Mesenchymal stem cell (in vitro differentiated cells and primary cell): ENCODE measurements around the gene ZNF84. TPM values are rescaled to one million over a fixed set of nuclear protein-coding genes. Genes with fewer than 3 reads are reported as not detected.

Experiments
- DNase-seq: peaks from one replicate; pipeline ENCODE4 v3.0.0-alpha.2; 2013
- H2AFZ ChIP-seq: one replicate; pipeline ENCODE4 v1.6.1; 2013; ENCODE audit warnings: low read depth, mild to moderate bottlenecking, control low read depth, inconsistent platforms, low read length, moderate library complexity
- H2AK5ac ChIP-seq: 2 replicates; pipeline ENCODE4 v1.6.1; 2013; ENCODE audit warnings: low read length, moderate library complexity, mild to moderate bottlenecking, inconsistent platforms; ENCODE audit not compliant: severe bottlenecking
- H2BK120ac ChIP-seq: one replicate; pipeline ENCODE4 v1.6.1; 2013; ENCODE audit warnings: low read depth, mild to moderate bottlenecking, inconsistent platforms, low read length, moderate library complexity
- H2BK12ac ChIP-seq, 2 experiments: one replicate each; pipeline ENCODE4 v1.6.1; 2013; ENCODE audit warnings: inconsistent platforms in 2 of 2, low read length in 2 of 2, mild to moderate bottlenecking in 2 of 2, moderate library complexity in 2 of 2, control low read depth in 1 of 2
- H2BK15ac ChIP-seq: one replicate; pipeline ENCODE4 v1.6.1; 2013; ENCODE audit warnings: mild to moderate bottlenecking, low read depth, inconsistent platforms; ENCODE audit not compliant: poor library complexity, severe bottlenecking
- H2BK5ac ChIP-seq: 2 replicates; pipeline ENCODE4 v1.6.1; 2013; ENCODE audit warnings: low read depth, mild to moderate bottlenecking, low read length, control low read depth, inconsistent platforms; ENCODE audit not compliant: poor library complexity, severe bottlenecking
- H3K14ac ChIP-seq, 2 experiments: one replicate each; pipeline ENCODE4 v1.6.1; 2013; ENCODE audit warnings: inconsistent platforms in 2 of 2, low read length in 2 of 2, control low read depth in 1 of 2, mild to moderate bottlenecking in 1 of 2, moderate library complexity in 1 of 2
- H3K18ac ChIP-seq, 2 experiments: one replicate each; pipeline ENCODE4 v1.6.1; 2013; ENCODE audit warnings: inconsistent platforms in 2 of 2, low read length in 2 of 2, control low read depth in 1 of 2, low read depth in 1 of 2, mild to moderate bottlenecking in 1 of 2
- H3K23ac ChIP-seq, 2 experiments: one replicate each; pipeline ENCODE4 v1.6.1; 2013; ENCODE audit warnings: inconsistent platforms in 2 of 2, low read length in 2 of 2, mild to moderate bottlenecking in 2 of 2, moderate library complexity in 2 of 2, control low read depth in 1 of 2
- H3K27ac ChIP-seq: 2 replicates; pipeline ENCODE4 v1.5.1; 2013; ENCODE audit warnings: mild to moderate bottlenecking, moderate library complexity, low read length, control low read depth, inconsistent platforms; ENCODE audit not compliant: poor library complexity, severe bottlenecking
- H3K27me3 ChIP-seq, 2 experiments: 2 replicates each; pipeline versions ENCODE4 v1.6.1 to v1.7.0; 2013; ENCODE audit warnings: low read length in 2 of 2, mild to moderate bottlenecking in 2 of 2, moderate library complexity in 2 of 2, control low read depth in 1 of 2, inconsistent platforms in 1 of 2; ENCODE audit not compliant: control insufficient read depth in 1 of 2, insufficient read depth in 1 of 2
- H3K36me3 ChIP-seq, 2 experiments: 2 replicates each; pipeline versions ENCODE4 v1.6.1 to v1.7.0; 2013; ENCODE audit warnings: low read length in 2 of 2, control low read depth in 1 of 2, inconsistent platforms in 1 of 2, low read depth in 1 of 2, mild to moderate bottlenecking in 1 of 2; ENCODE audit not compliant: insufficient read depth in 2 of 2, control insufficient read depth in 1 of 2
- H3K4ac ChIP-seq, 2 experiments: one replicate each; pipeline ENCODE4 v1.6.1; 2013; ENCODE audit warnings: inconsistent platforms in 2 of 2, low read length in 2 of 2, mild to moderate bottlenecking in 2 of 2, moderate library complexity in 2 of 2, control low read depth in 1 of 2, low read depth in 1 of 2
- H3K4me1 ChIP-seq: 2 replicates; pipeline ENCODE4 v1.6.1; 2013; ENCODE audit warnings: low read depth, low read length, control low read depth; ENCODE audit not compliant: control insufficient read depth, insufficient read depth
- H3K4me2 ChIP-seq: 2 replicates; pipeline ENCODE4 v1.6.1; 2013; ENCODE audit warnings: low read length, mild to moderate bottlenecking, inconsistent platforms; ENCODE audit not compliant: poor library complexity, severe bottlenecking
- H3K4me3 ChIP-seq, 2 experiments: 2 replicates each; pipeline versions ENCODE4 v1.5.1 to v1.7.0; 2013; ENCODE audit warnings: low read length in 2 of 2, mild to moderate bottlenecking in 2 of 2, control low read depth in 1 of 2, low read depth in 1 of 2; ENCODE audit not compliant: insufficient read depth in 1 of 2
- H3K79me1 ChIP-seq: replicated peaks from 2 replicates; pipeline ENCODE4 v1.6.1; 2013; ENCODE audit warnings: mild to moderate bottlenecking, control low read depth, low read length, inconsistent platforms; ENCODE audit not compliant: poor library complexity, severe bottlenecking
- H3K9ac ChIP-seq: 2 replicates; pipeline ENCODE4 v1.7.0; 2013; ENCODE audit warnings: mild to moderate bottlenecking, low read length, moderate library complexity
- H3K9me3 ChIP-seq: 2 replicates; pipeline ENCODE4 v1.7.0; 2013; ENCODE audit warnings: mild to moderate bottlenecking, low read length; ENCODE audit not compliant: control insufficient read depth
- H4K8ac ChIP-seq: one replicate; pipeline ENCODE4 v1.6.1; 2013; ENCODE audit warnings: inconsistent platforms, mild to moderate bottlenecking, low read length, moderate library complexity
- H4K91ac ChIP-seq: one replicate; pipeline ENCODE4 v1.6.1; 2013; ENCODE audit warnings: mild to moderate bottlenecking, low read length, inconsistent platforms
- WGBS: methylation state at CpG from one replicate; pipeline ENCODE4 v1.1.7; 2013; ENCODE audit warnings: mixed read lengths; 5-methylcytosine and 5-hydroxymethylcytosine counted together
- polyA plus RNA-seq, 2 experiments: library from polyadenylated mRNA; stranded (reverse); fragments of 200-250 nt; gene quantifications; one replicate each; pipeline ENCODE4 v1.2.3, GENCODE V29; 2013

ZNF84 gene
- 14.9 TPM for polyA plus RNA-seq (2013, experiment 1 of 2)
- 13.9 TPM for polyA plus RNA-seq (2013, experiment 2 of 2)

GRCh38 chr12:133037207-133038005, at the start of gene ZNF84:
ZNF84 (plus strand) TSS chr12:133037509; CDS start chr12:133041468, 3,959 bp downstream.
- Histone ChIP-seq H3K4me1 (no peaks in the 10 kb centered on the region), H2BK12ac (peak within 1 kb of the TSS in 1 of 2 experiments; percentile 52), H3K23ac (peak within 1 kb of the TSS; percentile 17 to 97), H3K14ac (peak within 1 kb of the TSS; percentile 79 to 91), H2AK5ac (no peak within 1 kb of the TSS), H2BK120ac (peak within 1 kb of the TSS; percentile 87), H3K4me3 (peak within 1 kb of the TSS; percentile 91 to 95), H3K36me3 (peaks cover 14 to 35% of the 10 kb centered on the region in 2 experiments), H4K8ac (peak within 1 kb of the TSS; percentile 98), H3K4ac (peak within 1 kb of the TSS; percentile 70 to 97), H3K27me3 (no peaks in the 10 kb centered on the region), H3K9ac (peak within 1 kb of the TSS; percentile 95), H4K91ac (peak within 1 kb of the TSS; percentile 89), H3K79me1 (peaks cover 6% of the 10 kb centered on the region), H3K9me3 (peaks cover 63% of the 10 kb centered on the region), H3K27ac (peak within 1 kb of the TSS; percentile 82), H2BK5ac (peak within 1 kb of the TSS; percentile 90), H2BK15ac (peak within 1 kb of the TSS; percentile 96), H3K4me2 (peak within 1 kb of the TSS; percentile 62), H2AFZ (peak within 1 kb of the TSS; percentile 71), H3K18ac (peak within 1 kb of the TSS; percentile 84 to 97)
- WGBS = under 1% methylated on average over 86 of the region's 103 CpGs
- DNase-seq = peak; percentile 99

- H4K8ac ChIP-seq = no peak overlapping the region
- WGBS = 48% methylated on average over 1 of the region's 1 CpG
These were observed 38.6 kb upstream of the ZNF84 start for GRCh38 chr12:132998741-132999140.

GRCh38 chr12:133010657-133011297, 26.5 kb upstream of the ZNF84 start:
- Histone ChIP-seq H4K91ac (no peak overlapping the region), H2BK15ac (no peak overlapping the region), H3K4ac (no peak overlapping the region), H3K14ac (no peak overlapping the region), H3K4me1 (no peaks in the 10 kb centered on the region), H3K36me3 (peaks cover 55 to 96% of the 10 kb centered on the region in 2 experiments), H2AK5ac (no peak overlapping the region), H3K18ac (no peak overlapping the region), H3K79me1 (peaks cover 21% of the 10 kb centered on the region), H2BK12ac (no peak overlapping the region), H4K8ac (no peak overlapping the region), H3K9me3 (peaks cover 98% of the 10 kb centered on the region), H3K27me3 (no peaks in the 10 kb centered on the region), H3K23ac (no peak overlapping the region), H2BK120ac (no peak overlapping the region), H2AFZ (no peak overlapping the region), H3K27ac (no peak overlapping the region), H3K4me3 (peak overlapping the region in 1 of 2 experiments; percentile 62), H3K4me2 (no peak overlapping the region), H3K9ac (no peak overlapping the region), H2BK5ac (no peak overlapping the region)
- peak; percentile 17 for DNase-seq
- 100% methylated on average over 6 of the region's 6 CpGs for WGBS

More at GRCh38 chr12:132998741-132999140, 38.6 kb upstream of the ZNF84 start:
- Histone ChIP-seq H3K36me3 (peaks cover 29 to 33% of the 10 kb centered on the region in 2 experiments), H3K79me1 (peaks cover 50% of the 10 kb centered on the region), H3K9me3 (peaks cover 89% of the 10 kb centered on the region), H3K14ac (no peak overlapping the region), H3K4me2 (no peak overlapping the region), H3K27ac (no peak overlapping the region), H4K91ac (no peak overlapping the region), H3K27me3 (no peaks in the 10 kb centered on the region), H2AFZ (no peak overlapping the region), H3K23ac (no peak overlapping the region), H2AK5ac (no peak overlapping the region), H2BK12ac (no peak overlapping the region), H3K4me3 (peak overlapping the region in 1 of 2 experiments; percentile 40), H2BK120ac (no peak overlapping the region), H3K4ac (no peak overlapping the region), H2BK15ac (no peak overlapping the region), H2BK5ac (no peak overlapping the region), H3K18ac (no peak overlapping the region), H3K9ac (no peak overlapping the region), H3K4me1 (no peaks in the 10 kb centered on the region)
- no peak for DNase-seq

DNA sequence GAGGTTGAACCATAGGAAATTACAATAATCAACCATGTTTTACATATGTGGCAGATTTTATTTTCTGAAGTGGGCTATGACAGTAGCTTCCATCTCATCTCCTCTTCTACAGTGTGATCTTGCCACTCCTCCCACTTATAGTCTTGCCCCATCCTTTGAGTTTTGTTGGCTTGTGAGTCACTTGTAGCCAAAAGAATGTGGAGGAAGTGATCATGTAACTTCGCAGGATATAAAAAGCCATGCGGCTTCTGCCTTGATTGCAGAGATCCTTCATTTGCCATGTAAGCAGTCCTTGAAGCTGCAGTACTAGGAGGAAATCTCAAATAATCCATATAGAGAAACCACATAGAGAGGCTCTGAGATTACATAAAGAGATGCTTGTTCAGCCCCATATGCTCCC, 13.7 kb upstream of the ZNF84 start:
- Histone ChIP-seq H3K4ac (no peak overlapping the region), H4K91ac (no peak overlapping the region), H3K18ac (no peak overlapping the region), H4K8ac (no peak overlapping the region), H2BK120ac (no peak overlapping the region), H3K27me3 (no peaks in the 10 kb centered on the region), H2BK12ac (no peak overlapping the region), H2AFZ (no peak overlapping the region), H3K9ac (no peak overlapping the region), H3K4me3 (no peak overlapping the region), H3K36me3 (peaks cover 14 to 37% of the 10 kb centered on the region in 2 experiments), H3K4me1 (no peaks in the 10 kb centered on the region), H3K9me3 (peaks cover 87% of the 10 kb centered on the region), H3K23ac (no peak overlapping the region), H2BK5ac (no peak overlapping the region), H3K79me1 (no peaks in the 10 kb centered on the region), H2BK15ac (no peak overlapping the region), H3K4me2 (no peak overlapping the region), H2AK5ac (no peak overlapping the region), H3K27ac (no peak overlapping the region), H3K14ac (no peak overlapping the region)
- WGBS = 100% methylated on average over 2 of the region's 2 CpGs
- no peak for DNase-seq
